GM12865 (cell line): ENCODE results near the gene AGT.

Experiments
- DNase-seq: peaks from one replicate; pipeline ENCODE4 v3.0.0; 2010; ENCODE audit warnings: low read depth
- H3K4me3 ChIP-seq: 2 replicates; pipeline ENCODE4 v1.5.1; 2011; ENCODE audit warnings: mild to moderate bottlenecking, low read depth, low read length, control low read depth
- CTCF ChIP-seq: IDR thresholded peaks from 2 replicates; pipeline ENCODE4 v1.5.1; 2011; ENCODE audit warnings: low read length, control low read depth, low read depth, inconsistent platforms; ENCODE audit not compliant: insufficient read depth; ENCODE audit errors: missing control alignments

AGT gene

GRCh38 chr1:230745071-230745470 is 31.1 kb upstream of the AGT start:
- TF ChIP-seq CTCF, result no peak
- no peak overlapping the region for H3K4me3 ChIP-seq

GRCh38 chr1:230744382-230744781 is 30.5 kb upstream of the AGT start:
- DNase-seq, result no peak
- no peak overlapping the region for H3K4me3 ChIP-seq
- TF ChIP-seq CTCF, result no peak

More at GRCh38 chr1:230745071-230745470, 31.1 kb upstream of the AGT start:
- no peak for DNase-seq

GRCh38 chr1:230743899-230744298 is 30.0 kb upstream of the AGT start:
- DNase-seq, result no peak
- H3K4me3 ChIP-seq, result no peak overlapping the region
- TF ChIP-seq CTCF, result no peak

DNA sequence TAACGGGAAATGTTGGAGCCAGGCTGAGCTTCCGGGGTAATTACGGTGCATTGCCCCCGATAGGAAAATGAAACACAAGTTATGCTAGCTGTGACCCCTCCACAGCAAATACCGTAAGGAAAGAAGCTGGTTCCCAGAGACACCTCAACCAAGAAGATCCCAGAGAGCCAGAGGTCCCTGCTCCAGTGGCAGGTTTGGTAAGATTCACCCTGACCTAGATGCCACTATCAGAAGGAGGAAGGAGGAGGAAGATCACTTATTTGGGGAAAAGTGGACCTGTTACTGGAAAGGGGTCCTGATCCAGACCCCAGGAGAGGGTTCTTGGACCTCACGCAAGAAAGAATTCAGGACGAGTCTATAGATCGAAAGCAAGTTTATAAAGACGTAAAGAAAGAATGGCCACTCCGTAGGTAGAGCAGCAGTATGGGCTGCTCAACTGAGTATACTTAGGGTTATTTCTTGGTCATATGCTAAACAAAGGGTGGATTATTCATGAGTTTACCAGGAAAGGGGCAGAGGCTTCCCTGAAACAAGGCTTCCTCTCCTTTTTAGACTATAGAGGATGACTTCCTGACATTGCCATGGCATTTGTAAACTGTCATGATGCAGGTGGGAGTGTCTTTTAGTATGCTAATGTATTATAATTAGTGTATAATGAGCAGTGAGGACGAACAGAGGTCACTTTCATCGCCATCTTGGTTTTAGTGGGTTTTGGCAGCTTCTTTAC is 25.8 kb upstream of the AGT start:
- H3K4me3 ChIP-seq, result no peak overlapping the region
- no peak for TF ChIP-seq CTCF

GRCh38 chr1:230737622-230738262 is 23.8 kb upstream of the AGT start:
- TF ChIP-seq CTCF, result no peak
- DNase-seq, result no peak
- H3K4me3 ChIP-seq, result no peak overlapping the region

More for the DNA sequence above, 25.8 kb upstream of the AGT start:
- DNase-seq, result no peak

GRCh38 chr1:230735447-230735846 is 21.5 kb upstream of the AGT start:
- TF ChIP-seq CTCF, result no peak
- H3K4me3 ChIP-seq, result no peak overlapping the region
- DNase-seq, result no peak

DNA sequence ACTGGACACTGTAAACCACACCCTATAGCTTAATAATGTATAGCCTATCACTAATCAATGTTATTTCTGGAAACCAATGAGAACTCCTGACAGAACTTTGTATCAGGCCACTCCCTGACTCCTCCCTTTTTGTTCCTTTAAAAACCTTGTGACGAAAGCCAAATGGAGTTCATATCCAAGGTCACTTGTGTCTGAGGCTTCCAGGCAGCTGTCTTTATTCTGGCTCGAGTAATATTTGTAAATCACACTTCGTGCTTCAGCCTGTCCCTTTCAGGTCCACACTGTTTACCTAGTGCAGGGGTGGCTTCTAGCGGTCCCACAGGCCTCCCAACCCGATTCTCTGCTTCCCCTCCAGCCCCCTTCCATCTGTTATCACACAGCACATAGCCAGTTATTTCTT is 17.1 kb upstream of the AGT start:
- DNase-seq, result no peak
- TF ChIP-seq CTCF, result no peak
- H3K4me3 ChIP-seq, result no peak overlapping the region
